Duodenal mucosa (tissue), 2 donors: ENCODE measurements around the gene MRGPRE.

Experiments used
- H3K27ac ChIP-seq: one replicate; pipeline ENCODE4 v1.7.0; 2013; ENCODE audit warnings: low read depth, low read length
- H3K27me3 ChIP-seq, 2 donors: one replicate each; pipeline ENCODE4 v1.7.0; 2013; ENCODE audit warnings: low read length in 2 of 2, control low read depth in 1 of 2; ENCODE audit not compliant: insufficient read depth in 2 of 2, control insufficient read depth in 1 of 2
- H3K36me3 ChIP-seq, 2 donors: one replicate each; pipeline ENCODE4 v1.7.0; 2013; ENCODE audit warnings: low read length in 2 of 2, control low read depth in 1 of 2; ENCODE audit not compliant: insufficient read depth in 2 of 2, control insufficient read depth in 1 of 2
- H3K4me1 ChIP-seq, 2 donors: one replicate each; pipeline ENCODE4 v1.7.0; 2013; ENCODE audit warnings: low read length in 2 of 2, control low read depth in 1 of 2; ENCODE audit not compliant: insufficient read depth in 2 of 2, control insufficient read depth in 1 of 2
- H3K4me3 ChIP-seq, 2 donors: one replicate each; pipeline ENCODE4 v1.7.0; 2013; ENCODE audit warnings: low read length in 2 of 2, low read depth in 1 of 2
- H3K9ac ChIP-seq, 2 donors: one replicate each; pipeline ENCODE4 v1.7.0; 2013; ENCODE audit warnings: low read length in 2 of 2, low read depth in 1 of 2
- H3K9me3 ChIP-seq, 2 donors: one replicate each; pipeline ENCODE4 v1.7.0; 2013; ENCODE audit warnings: low read length in 2 of 2, control low read depth in 1 of 2; ENCODE audit not compliant: control insufficient read depth in 1 of 2

MRGPRE gene

DNA sequence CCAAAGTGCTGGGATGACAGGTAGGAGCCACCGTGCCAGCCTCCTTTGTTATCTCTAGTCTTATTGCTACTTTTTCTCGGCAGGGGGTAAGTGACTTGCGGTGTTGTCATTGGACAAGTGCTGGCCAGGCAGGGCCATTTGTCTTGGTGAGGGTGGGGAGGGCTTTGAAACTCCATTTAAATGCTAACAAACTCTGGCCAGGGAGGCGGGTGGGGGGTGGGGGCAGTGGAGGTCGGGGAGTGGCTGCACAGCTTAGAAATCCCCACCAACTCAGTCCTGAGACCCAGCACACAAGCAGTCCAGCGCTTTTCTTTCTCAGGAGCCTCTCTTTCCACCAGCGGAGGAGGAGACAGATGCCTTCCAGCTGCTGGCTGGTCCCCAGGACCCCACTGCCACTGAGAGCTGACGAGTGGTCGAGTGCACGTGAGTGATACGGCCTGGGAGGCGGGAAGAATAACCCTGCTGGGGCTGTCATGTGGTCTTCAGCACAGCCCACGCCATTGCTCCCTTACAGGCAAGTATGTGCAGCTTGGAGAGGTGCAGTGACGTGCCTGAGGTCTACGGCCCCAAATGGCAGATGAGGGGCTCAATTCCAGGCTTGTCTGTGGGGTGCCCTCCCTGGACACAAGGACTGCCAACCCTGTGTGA is 42.9 kb downstream of the MRGPRE start:
- Histone ChIP-seq H3K9ac (no peak overlapping the region), H3K4me3 (no peak overlapping the region), H3K9me3 (no peaks in the 10 kb centered on the region), H3K36me3 (no peaks in the 10 kb centered on the region), H3K27ac (no peak overlapping the region), H3K27me3 (no peaks in the 10 kb centered on the region), H3K4me1 (no peaks in the 10 kb centered on the region)

DNA sequence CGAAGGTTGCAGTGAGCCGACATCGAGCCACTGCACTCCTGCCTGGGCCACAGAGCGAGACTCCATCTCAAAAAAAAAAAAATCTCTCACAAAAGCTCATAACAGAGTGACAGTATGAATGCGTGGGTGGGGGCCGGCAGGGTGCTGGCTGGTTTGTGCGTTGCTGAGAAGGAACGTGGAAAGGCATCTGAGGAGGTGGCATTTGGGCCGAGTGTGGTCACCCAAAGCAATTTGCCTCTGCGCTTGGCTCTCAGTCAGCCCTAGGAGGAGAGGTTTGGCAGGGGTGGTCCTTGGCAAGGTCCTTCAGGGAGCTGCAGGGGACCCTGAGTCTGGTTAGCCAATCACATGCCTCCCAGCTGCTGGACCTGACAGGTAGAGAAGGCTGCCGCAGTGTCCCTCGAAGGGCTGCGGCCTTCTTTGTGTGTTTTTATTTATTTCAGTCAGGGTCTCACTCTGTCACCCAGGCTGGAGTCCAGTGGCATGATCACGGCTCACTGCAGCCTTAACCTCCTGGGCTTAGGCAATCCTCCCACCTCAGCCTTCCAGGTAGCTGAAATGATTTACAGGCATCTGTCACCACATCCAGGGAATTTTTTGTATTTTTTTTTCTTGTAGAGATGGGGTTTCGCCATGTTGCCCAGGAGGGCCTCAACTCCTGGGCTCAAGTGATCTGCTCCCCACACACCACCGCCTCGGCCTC is 43.6 kb downstream of the MRGPRE start:
- Histone ChIP-seq H3K4me3 (no peak overlapping the region), H3K36me3 (no peaks in the 10 kb centered on the region), H3K9ac (no peak overlapping the region), H3K9me3 (no peaks in the 10 kb centered on the region), H3K4me1 (no peaks in the 10 kb centered on the region), H3K27me3 (no peaks in the 10 kb centered on the region), H3K27ac (no peak overlapping the region)

DNA sequence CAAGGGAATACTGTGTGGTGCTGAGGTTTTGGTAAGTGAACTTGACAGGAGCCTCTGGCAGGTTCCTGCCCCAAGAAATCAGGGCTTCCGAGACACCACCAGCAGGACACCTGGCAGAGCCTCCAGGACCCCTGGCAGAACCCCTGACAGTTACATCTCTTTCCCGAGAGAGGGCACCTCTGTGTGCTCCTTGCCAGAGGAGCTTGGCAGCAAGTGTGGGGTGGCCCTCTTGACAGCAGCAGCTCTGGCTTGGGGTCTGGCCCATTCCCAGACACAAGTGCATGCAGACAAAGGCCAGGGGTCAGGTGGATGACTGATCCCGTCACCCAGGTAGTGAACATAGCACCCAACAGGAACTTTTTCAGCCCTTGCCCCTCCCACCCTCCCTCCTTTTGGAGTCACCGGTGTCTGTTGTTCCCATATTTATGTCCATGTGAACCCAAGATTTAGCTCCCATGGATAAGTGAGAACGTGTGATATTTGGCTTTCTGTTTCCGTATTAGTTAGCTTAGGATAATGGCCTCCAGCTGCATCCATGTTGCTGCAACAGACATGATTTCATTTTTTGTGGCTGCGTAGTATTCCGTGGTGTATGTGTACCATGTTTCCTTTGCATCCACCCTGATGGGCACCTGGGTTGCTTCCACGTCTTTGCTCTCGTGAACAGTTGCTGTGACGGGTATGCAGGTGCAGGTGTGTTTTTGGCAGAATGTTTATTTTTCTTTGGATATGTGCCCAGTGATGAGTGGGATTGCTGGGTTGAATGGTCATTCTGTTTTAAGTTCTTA is 45.9 kb downstream of the MRGPRE start:
- H3K4me1 ChIP-seq: no peaks in the 10 kb centered on the region
- no peaks in the 10 kb centered on the region for H3K36me3 ChIP-seq
- no peak overlapping the region for H3K4me3 ChIP-seq
- no peak overlapping the region for H3K27ac ChIP-seq
- no peaks in the 10 kb centered on the region for H3K27me3 ChIP-seq
- H3K9me3 ChIP-seq: no peaks in the 10 kb centered on the region
- no peak overlapping the region for H3K9ac ChIP-seq

DNA sequence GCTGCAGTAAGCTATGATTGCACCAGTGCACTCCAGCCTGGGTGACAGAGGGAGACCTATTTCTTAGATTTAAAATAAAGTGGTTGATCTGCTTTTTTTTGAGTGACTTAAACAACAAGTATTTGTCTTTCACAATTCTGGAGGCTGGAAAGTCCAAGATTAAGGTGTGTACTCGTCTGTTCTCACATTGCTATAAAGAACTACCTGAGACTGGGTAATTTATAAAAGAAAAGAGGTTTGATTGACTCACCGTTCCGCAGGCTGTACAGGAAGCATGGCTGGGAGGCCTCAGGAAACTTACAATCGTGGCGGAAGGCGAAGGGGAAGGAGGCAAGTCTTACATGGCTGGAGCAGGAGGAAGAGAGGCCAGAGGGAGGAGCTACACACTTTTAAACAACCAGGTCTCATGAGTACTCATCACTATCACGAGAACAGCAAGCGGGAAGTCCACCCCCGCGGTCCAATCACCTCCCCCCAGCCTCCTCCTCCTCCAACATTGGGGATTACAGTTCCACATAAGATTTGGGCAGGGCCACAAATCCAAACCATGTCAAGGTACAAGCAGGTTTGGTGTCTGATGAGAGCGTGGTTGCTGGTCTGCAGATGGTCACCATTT is 47.4 kb downstream of the MRGPRE start:
- Histone ChIP-seq H3K4me3 (no peak overlapping the region), H3K9ac (no peak overlapping the region), H3K9me3 (no peaks in the 10 kb centered on the region), H3K27ac (no peak overlapping the region), H3K36me3 (no peaks in the 10 kb centered on the region), H3K27me3 (no peaks in the 10 kb centered on the region), H3K4me1 (no peaks in the 10 kb centered on the region)

DNA sequence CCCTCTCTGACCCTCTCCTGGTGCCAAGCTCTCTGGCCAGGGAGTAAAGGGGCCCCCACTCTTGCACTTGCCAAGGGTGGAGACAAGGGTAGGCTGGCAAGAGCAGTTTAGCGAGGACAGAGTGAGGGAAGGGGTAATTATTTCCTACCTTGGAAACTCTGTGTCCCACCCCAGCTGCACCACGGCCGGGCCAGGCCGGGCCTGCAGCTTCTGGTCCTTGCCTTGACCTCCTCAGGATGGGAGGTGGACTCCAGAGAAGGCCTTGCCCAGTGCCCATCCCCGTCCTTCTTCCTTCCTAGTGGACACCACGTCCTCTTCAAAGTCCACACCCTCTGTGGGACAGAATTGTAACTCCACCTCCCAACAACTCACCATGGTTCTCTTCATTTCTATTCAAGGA is 48.7 kb downstream of the MRGPRE start:
- H3K27ac ChIP-seq: no peak overlapping the region
- H3K27me3 ChIP-seq: no peaks in the 10 kb centered on the region
- H3K36me3 ChIP-seq: no peaks in the 10 kb centered on the region
- no peak overlapping the region for H3K9ac ChIP-seq
- no peaks in the 10 kb centered on the region for H3K9me3 ChIP-seq
- H3K4me3 ChIP-seq: no peak overlapping the region
- H3K4me1 ChIP-seq: no peaks in the 10 kb centered on the region

DNA sequence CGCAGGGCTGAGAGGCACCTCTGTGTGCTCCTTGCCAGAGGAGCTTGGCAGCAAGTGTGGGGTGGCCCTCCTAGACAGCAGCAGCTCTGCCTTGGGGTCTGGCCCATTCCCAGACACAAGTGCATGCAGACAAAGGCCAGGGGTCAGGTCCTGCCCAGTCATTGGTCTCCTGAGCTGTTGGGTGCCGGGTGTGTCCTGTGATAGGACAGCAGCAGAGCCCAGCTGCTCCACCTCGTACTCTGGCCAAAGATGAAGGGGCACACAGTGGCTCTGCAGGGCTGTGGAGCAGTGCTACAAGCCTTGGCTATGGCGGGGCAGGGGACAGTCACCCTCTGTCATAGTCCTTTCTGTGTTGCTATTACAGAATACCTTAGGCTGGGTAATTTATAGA is 49.8 kb downstream of the MRGPRE start:
- Histone ChIP-seq H3K27ac (no peak overlapping the region), H3K9ac (no peak overlapping the region), H3K27me3 (no peaks in the 10 kb centered on the region), H3K9me3 (no peaks in the 10 kb centered on the region), H3K36me3 (no peaks in the 10 kb centered on the region), H3K4me1 (no peaks in the 10 kb centered on the region), H3K4me3 (no peak overlapping the region)

DNA sequence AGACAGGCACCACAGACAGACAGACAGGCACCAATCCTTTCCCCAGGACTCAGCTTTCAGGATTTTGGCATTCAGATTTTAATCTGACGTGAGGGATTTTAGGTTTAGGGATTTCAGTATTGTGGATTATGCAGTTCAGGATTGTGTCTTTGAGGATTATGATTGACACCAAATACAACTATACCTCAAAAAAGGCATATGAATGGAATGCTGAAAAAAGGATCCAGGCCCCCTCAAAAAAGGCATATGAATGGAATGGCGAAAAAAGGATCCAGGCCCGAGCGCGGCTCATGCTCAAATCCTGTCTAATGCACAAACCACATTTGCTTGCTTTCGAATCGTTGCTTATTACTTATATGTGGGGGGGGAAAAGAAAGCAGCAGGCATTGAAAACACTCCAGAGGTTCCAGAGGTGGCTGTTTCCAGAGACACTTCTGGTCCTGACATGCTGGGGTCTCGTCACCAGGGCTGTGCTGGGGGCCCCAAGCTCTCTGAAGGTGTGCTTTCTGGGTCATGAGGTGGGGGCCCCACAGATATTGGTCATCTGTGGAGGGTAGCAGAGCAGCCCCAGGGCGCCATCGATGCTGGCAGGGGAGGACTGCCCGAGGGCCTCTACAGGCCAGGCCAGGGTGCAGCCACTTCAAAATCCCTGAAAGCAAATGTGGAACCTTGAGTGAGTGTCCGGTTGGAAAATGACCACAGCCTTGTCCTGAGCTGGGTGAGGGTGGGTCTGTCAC is 50.3 kb downstream of the MRGPRE start:
- H3K36me3 ChIP-seq: no peaks in the 10 kb centered on the region
- H3K4me3 ChIP-seq: no peak overlapping the region
- no peaks in the 10 kb centered on the region for H3K27me3 ChIP-seq
- H3K27ac ChIP-seq: no peak overlapping the region
- H3K9ac ChIP-seq: no peak overlapping the region
- no peaks in the 10 kb centered on the region for H3K9me3 ChIP-seq
- H3K4me1 ChIP-seq: no peaks in the 10 kb centered on the region

DNA sequence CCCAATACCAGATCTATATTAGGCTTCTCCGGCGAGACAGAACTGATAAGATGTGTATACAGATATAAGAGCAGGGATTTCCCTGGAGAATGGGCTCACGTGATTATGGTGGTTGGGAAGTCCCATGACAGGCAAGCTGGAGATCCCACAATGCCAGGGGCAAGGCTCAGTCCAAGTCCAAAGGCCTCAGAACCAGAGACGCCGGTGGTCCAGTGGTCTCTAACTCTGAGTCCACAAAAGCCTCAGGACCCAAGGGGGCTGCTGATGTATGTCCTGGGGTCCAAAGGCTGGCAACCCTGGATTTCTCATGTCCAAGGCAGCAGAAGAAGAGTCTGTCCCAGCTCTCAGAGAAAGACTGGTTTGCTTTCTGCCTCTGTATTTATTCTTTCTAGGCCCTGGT is 51.3 kb downstream of the MRGPRE start:
- Histone ChIP-seq H3K27ac (no peak overlapping the region), H3K4me3 (no peak overlapping the region), H3K9me3 (peaks cover 4 to 6% of the 10 kb centered on the region in 2 donors), H3K4me1 (no peaks in the 10 kb centered on the region), H3K27me3 (no peaks in the 10 kb centered on the region), H3K36me3 (no peaks in the 10 kb centered on the region), H3K9ac (no peak overlapping the region)

DNA sequence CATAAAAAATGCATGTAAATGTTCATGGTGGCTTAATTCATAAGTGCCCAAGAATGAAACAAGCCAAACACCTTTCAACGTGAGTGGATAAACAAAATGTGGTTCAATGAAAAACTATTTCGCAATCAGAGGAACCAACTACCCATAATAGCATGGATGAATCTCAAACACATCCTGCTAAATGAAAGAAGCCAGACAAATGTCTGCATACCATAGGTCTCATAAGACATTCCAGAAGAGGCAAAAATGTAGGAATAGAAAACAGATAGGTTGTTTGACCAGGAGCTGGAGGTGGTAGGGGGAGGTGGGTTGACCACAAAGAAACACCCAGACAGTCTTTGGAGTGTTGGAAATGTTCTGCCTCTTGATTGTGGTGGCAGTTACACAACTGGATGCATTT is 53.9 kb downstream of the MRGPRE start:
- no peak overlapping the region for H3K4me3 ChIP-seq
- H3K27me3 ChIP-seq: no peaks in the 10 kb centered on the region

More for the DNA sequence above, 53.9 kb downstream of the MRGPRE start:
- H3K4me1 ChIP-seq: no peaks in the 10 kb centered on the region
- H3K36me3 ChIP-seq: no peaks in the 10 kb centered on the region
- no peak overlapping the region for H3K9ac ChIP-seq
- peaks cover 6% of the 10 kb centered on the region in 2 donors for H3K9me3 ChIP-seq
- no peak overlapping the region for H3K27ac ChIP-seq
